H54 (cell line): Measurements from ENCODE around the gene RCAN3.
"Not testable (repeated sequence)": the region's sequence is repeated elsewhere in the genome, so short reads cannot be mapped to it uniquely, and the experiment has no call there.

Experiments used
- DNase-seq: peaks from one replicate; pipeline ENCODE4 v3.0.0; 2011; ENCODE audit warnings: low spot score, mixed read lengths; ENCODE audit not compliant: insufficient read length
- FAIRE-seq: peaks from 3 replicates; lab custom pipeline; 2011; peaks lifted over from hg19 to GRCh38; lab: Jason Lieb, UNC
- POLR2A ChIP-seq: IDR thresholded peaks from 2 replicates; pipeline ENCODE4 v1.6.1; 2011; ENCODE audit warnings: low read depth, mild to moderate bottlenecking, low read length

The RCAN3 gene

DNA sequence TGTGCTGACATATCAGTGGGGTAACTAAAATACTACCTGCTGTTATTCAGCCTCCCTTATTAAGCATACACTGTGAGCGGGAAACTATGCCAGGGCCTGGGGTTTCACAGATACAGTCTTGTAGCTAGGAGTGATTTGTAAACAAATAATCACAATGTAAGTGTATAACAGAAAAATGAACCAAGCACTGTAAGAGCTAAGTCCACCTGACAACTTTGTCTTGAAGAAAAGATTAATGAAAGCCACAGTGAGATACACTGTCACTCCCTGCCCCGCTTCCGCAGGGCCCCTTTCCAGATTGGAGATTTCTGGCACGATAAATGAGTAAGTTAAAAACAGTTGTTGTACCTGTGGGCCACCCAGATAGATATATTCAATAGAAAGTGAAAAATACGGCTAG lies 4.8 kb downstream of the RCAN3 start:
- DNase-seq = no peak
- no peak for FAIRE-seq
- no peak for TF ChIP-seq POLR2A

DNA sequence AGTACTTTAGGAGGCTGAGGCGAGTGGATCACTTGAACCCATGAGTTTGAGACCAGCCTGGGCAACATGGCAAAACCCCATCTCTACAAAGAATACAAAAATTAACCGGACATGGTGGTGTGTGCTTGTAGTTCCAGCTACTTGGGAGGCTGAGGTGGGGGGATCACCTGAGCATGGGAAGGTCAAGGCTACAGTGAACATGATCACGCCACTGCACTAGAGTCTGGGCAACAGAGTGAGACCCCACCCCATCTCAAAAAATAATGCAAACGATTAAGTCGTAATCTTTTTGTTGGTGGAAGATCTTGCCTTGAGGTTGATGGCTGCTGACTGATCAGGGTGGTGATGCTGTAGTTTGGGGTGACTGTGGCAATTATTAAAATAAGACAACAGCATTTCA lies 6.3 kb downstream of the RCAN3 start:
- DNase-seq (no peak), FAIRE-seq (no peak)
- TF ChIP-seq POLR2A = no peak

DNA sequence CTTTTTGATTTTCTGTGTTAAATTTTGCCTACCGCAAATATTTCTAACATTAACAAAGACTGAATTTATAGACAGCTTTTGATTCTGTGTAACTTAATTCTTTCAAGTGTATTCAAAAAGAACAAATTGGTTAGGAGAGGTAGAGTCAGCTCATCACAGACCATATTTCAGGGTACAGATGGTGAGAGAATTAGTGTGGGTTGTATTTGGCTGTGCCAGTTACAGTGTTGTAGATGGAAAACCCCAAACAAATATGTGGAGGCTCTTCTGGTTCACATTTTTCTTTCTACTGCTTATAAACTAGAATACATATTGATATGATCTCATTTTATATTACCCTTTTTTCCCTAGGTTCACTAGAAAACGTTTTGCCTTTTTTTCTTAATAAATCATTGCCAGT lies 11.1 kb downstream of the RCAN3 start:
- no peak for TF ChIP-seq POLR2A
- FAIRE-seq = no peak
- DNase-seq = no peak

DNA sequence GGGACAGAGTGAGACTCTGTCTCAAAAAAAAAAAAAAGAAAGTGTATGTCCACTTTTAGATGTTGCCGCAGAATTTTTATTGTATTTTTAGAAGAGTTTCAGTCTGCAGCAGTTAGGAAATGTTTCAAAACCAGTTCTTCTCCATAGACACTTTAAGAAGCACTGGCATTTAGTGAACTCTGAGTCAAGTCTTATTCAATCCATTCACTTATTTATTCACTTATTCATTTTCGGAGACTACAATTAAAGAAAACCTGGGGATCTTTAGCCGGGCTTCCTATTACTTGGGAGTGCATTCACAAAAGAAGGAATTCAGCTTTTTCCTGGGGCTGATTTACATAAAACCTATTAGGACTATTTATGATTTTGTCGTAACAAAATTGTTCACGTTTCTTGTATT lies 12.3 kb downstream of the RCAN3 start:
- no peak for TF ChIP-seq POLR2A
- DNase-seq = no peak

DNA sequence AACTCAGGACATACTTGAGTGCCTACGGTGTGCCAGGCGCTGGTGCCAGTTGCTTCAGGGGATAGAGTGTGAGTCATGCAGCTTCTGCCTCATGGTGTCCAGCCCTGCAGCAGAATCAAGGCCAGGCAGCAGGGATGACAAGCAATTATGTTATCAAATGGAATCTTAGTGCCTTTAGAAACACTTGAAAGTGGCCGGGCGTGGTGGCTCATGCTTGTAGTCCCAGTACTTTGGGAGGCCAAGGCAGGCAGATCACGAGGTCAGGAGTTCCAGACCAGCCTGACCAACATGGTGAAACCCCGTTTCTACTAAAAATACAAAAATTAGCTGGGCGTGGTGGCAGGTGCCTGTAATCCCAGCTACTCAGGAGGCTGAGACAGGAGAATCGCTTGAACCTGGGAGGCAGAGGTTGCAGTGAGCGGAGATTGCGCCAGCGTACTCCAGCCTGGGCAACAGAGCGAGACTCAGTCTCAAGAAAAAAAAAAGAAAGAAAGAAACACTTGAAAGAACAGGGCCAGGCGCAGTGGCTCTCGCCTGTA lies 13.1 kb downstream of the RCAN3 start:
- FAIRE-seq (peak; percentile 98), DNase-seq (peak; percentile 76)

More for the DNA sequence above, 12.3 kb downstream of the RCAN3 start:
- FAIRE-seq = no peak

DNA sequence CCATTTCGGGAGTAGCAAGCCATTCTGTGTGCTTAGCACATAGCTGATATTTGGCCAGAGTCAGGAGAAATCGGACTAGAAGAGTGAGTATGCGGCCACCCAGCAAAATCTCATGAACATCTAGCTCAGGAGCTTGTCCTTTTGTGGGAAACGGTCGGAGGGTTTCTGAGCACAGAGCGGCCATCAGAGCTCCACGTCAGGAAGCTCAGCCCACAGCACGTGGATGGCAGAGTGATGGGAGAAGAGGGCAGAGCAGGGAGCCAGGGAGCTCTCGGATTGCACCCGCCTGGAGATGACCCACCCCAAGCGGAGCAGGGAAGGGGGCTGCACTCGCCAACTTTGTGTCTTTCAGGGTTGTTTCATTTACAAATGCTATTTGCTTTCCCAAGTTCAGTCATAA lies 13.9 kb downstream of the RCAN3 start:
- FAIRE-seq (no peak), DNase-seq (no peak)
- TF ChIP-seq POLR2A = no peak

DNA sequence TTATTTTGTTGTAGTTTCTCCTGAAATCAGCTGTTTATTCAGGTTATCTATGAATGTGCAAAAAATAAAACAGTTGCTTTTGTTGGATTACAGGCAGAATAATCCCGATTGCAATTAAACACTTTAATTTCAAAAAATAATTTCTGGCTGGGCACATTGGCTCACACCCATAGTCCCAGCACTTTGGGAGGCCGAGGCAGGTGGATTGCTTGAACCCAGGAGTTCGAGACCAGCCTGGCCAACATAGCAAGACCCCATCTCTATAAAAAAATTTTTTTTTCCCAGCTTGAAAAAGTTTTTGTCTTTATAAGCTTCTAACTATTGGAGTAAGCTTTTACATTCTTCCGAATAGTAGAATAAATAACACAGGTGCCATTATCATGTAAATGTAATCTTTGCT lies 15.3 kb downstream of the RCAN3 start:
- DNase-seq (no peak), FAIRE-seq (no peak)
- no peak for TF ChIP-seq POLR2A

DNA sequence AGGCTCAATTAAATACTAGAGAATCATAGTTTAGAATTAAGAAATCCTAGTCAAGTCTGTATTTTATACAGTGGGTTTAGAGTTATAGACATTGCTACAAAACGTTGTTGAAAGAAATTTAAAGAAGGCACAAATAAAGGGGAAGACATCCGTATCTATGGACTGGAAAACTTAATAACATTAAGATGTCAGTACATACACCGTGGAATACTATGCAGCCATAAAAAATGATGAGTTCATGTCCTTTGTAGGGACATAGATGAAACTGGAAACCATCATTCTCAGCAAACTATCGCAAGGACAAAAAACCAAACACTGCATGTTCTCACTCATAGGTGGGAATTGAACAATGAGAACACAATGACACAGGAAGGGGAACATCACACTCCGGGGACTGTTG lies 17.6 kb downstream of the RCAN3 start:
- not testable (repeated sequence) for DNase-seq, FAIRE-seq

DNA sequence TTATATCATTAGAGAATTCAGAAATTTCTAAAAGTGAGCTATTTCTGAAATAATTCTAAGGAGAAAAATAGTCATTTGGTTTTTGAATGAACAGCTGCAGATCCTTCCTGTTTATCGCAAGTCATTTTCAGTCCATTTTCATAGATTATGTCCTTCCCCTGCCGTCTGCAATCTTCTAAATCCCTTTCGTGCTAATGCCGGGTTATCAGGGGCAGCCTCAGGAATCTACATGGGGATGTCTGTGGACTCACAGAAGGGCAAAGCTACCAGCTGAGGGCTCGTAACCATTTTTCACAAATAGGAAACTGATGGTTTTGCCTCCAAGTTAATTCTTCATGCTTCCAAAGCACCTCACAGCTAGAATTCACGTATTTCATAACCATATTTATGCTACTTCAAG lies 23.0 kb downstream of the RCAN3 start:
- DNase-seq (no peak), FAIRE-seq (no peak)
- TF ChIP-seq POLR2A = no peak

DNA sequence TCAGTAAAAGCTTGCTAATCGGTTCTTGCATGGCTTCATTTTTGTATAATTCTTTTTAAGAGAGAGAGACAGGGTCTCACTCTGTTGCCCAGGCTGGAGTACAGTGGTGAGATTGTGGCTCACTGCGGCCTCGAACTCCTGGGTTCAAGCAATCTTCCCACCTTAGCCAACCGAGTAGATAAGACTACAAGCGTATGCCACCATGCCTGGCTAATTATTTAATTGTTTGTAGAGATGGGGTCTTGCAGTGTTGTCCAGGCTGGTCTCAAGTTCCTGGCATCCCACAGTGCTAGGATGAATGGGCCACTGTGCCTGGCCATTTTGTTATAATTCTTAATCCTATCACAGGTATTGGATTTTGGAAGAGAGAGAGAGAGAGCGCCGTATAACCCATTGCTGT lies 23.4 kb downstream of the RCAN3 start:
- TF ChIP-seq POLR2A = no peak
- no peak for DNase-seq
- FAIRE-seq = no peak

DNA sequence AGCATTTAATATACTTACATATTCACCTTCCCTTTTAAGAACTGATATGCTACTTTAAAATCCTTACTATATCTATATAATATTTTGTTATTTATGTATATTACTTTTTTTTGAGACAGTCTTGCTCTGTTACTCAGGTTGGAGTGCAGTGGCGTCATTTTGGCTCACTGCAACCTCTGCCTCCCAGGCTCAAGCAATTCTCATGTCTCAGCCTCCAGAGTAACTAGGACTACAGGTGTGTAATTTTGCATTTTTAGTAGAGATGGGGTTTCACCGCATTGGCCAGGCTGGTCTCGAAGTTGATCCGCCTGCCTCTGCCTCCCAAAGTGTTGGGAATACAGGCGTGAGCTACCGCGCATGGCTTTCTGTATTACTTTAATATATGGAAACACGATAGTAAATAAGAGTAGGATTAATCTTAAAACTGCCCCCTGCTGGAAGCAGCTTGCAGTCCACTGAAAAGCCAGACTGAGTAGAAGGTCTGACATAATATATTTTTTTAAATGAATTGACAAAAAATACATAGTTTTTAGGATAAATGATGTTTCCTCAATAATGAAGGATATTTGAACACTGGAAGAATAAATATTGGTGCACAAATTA lies 24.4 kb downstream of the RCAN3 start:
- no peak for TF ChIP-seq POLR2A
- no peak for FAIRE-seq
- no peak for DNase-seq

DNA sequence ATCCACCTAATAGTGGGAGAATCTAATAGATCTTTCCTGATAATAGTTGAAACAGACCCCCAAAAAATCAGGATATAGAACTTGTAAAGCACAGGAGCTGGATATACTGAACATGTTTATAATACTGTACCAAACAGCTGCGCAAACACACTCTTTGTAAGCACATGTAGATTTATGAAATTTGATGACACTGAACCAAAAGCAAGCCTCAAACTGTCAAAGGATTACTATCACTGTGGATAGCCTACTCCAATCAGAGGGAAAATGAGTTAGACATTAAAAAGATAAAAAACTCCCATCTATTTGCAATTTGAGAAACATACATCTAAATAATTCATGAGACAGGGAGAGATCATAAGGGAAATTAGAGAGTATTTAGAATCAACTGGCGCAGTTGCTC lies 26.1 kb downstream of the RCAN3 start:
- DNase-seq (no peak), FAIRE-seq (no peak)
- no peak for TF ChIP-seq POLR2A

DNA sequence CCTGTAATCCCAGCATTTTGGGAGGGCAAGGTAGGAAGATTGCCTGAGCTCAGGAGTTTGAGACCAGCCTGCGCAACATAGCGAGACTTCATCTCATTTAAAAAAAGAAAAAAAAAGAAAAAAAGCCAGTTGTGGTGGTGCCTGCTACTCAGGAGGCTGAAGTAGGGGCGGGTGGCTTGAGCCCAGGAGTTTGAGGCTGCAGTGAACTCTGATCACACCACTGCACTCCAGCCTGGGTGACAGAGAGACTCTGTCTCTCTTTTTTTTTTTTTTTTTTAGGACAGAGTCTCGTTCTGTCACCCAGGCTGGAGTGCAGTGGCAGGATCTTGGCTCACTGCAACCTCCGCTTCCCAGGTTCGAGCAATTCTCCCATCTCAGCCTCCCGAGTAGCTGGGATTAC lies 26.7 kb downstream of the RCAN3 start:
- not testable (repeated sequence) for DNase-seq, FAIRE-seq

DNA sequence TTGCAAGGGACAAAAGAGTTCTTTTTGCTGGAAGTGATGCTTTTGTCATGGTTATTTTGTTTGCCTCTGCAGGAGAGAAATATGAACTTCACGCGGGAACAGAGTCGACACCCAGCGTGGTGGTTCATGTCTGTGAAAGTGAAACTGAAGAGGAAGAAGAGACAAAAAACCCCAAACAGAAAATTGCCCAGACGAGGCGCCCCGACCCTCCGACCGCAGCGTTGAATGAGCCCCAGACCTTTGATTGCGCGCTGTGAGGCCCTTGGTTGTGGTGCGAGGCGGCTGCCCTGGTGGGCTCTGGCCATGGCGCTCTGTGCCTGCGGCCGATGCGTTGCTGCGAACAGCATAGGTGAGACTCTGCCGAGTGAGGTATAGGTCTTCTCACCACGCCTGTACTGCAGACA lies 32.4 kb downstream of the RCAN3 start:
- DNase-seq (no peak), FAIRE-seq (no peak)
- no peak for TF ChIP-seq POLR2A

DNA sequence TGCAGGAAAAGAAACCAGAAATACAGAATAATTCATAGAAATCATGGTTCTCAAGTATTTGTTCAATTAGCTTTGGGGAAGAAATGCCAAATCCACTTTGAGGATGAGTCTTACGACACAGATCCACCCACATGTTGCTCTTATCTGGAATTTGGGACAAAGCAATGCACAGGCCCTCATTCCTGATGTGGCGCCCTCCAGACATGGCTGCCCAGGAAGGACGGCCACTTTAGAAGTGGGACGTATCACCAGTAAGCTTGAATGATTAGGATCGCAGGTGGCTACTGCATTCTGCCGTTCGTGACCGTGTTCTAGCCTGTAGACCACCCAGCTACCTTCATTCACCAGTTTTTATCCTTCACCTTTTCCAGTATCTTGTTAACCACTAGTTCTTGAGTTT lies 33.1 kb downstream of the RCAN3 start:
- TF ChIP-seq POLR2A = no peak
- DNase-seq (no peak), FAIRE-seq (no peak)
